ENCODE data around the gene SLC22A13. TPM values are rescaled to one million over a fixed set of nuclear protein-coding genes. Genes with fewer than 3 reads are reported as not detected.

Gene SLC22A13
- total RNA-seq, 1 donor from 2014 or later: 1.2 TPM

GRCh38 chr3:38224357-38224756 is 41.3 kb upstream of the SLC22A13 start:
- Mint-ChIP-seq H3K36me3 (ENCODE audit: unreplicated experiment) (peaks cover 23% of the 10 kb centered on the region), H3K4me1 (ENCODE audit: unreplicated experiment) (peaks cover 23% of the 10 kb centered on the region), H3K27me3 (ENCODE audit: unreplicated experiment) (no peaks in the 10 kb centered on the region), H3K9me3 (ENCODE audit: unreplicated experiment) (peaks cover 3% of the 10 kb centered on the region), H3K27ac (ENCODE audit: unreplicated experiment) (no peak overlapping the region), H3K4me3 (ENCODE audit: unreplicated experiment) (no peak overlapping the region)
- no peak for DNase-seq (ENCODE audit: extremely low spot score, unreplicated experiment)
- TF ChIP-seq CTCF (IDR thresholded peaks at IDR 0.05): no peak

GRCh38 chr3:38226273-38226672 is 39.3 kb upstream of the SLC22A13 start:
- H3K27ac Mint-ChIP-seq (ENCODE audit: unreplicated experiment): peak overlapping the region; percentile 46
- H3K27me3 Mint-ChIP-seq (ENCODE audit: unreplicated experiment): no peaks in the 10 kb centered on the region
- H3K9me3 Mint-ChIP-seq (ENCODE audit: unreplicated experiment): peaks cover 3% of the 10 kb centered on the region
- peaks cover 37% of the 10 kb centered on the region for H3K36me3 Mint-ChIP-seq (ENCODE audit: unreplicated experiment)
- H3K4me3 Mint-ChIP-seq (ENCODE audit: unreplicated experiment): no peak overlapping the region
- no peak for DNase-seq (ENCODE audit: extremely low spot score, unreplicated experiment)
- TF ChIP-seq CTCF (IDR thresholded peaks at IDR 0.05): no peak
- H3K4me1 Mint-ChIP-seq (ENCODE audit: unreplicated experiment): peaks cover 23% of the 10 kb centered on the region

GRCh38 chr3:38227989-38228388 is 37.6 kb upstream of the SLC22A13 start:
- DNase-seq (ENCODE audit: extremely low spot score, unreplicated experiment): no peak
- Mint-ChIP-seq H3K4me3 (ENCODE audit: unreplicated experiment) (no peak overlapping the region), H3K4me1 (ENCODE audit: unreplicated experiment) (peaks cover 23% of the 10 kb centered on the region), H3K27ac (ENCODE audit: unreplicated experiment) (peak overlapping the region; percentile 85), H3K36me3 (ENCODE audit: unreplicated experiment) (peaks cover 42% of the 10 kb centered on the region), H3K9me3 (ENCODE audit: unreplicated experiment) (peaks cover 3% of the 10 kb centered on the region), H3K27me3 (ENCODE audit: unreplicated experiment) (no peaks in the 10 kb centered on the region)
- TF ChIP-seq CTCF (IDR thresholded peaks at IDR 0.05): no peak

GRCh38 chr3:38229036-38229435 is 36.6 kb upstream of the SLC22A13 start:
- Mint-ChIP-seq H3K4me3 (ENCODE audit: unreplicated experiment) (no peak overlapping the region), H3K9me3 (ENCODE audit: unreplicated experiment) (peaks cover 3% of the 10 kb centered on the region), H3K27me3 (ENCODE audit: unreplicated experiment) (no peaks in the 10 kb centered on the region), H3K36me3 (ENCODE audit: unreplicated experiment) (peaks cover 45% of the 10 kb centered on the region), H3K4me1 (ENCODE audit: unreplicated experiment) (peaks cover 23% of the 10 kb centered on the region), H3K27ac (ENCODE audit: unreplicated experiment) (peak overlapping the region; percentile 31)
- no peak for TF ChIP-seq CTCF (IDR thresholded peaks at IDR 0.05)
- DNase-seq (ENCODE audit: extremely low spot score, unreplicated experiment): no peak

- no peaks in the 10 kb centered on the region for H3K27me3 Mint-ChIP-seq (ENCODE audit: unreplicated experiment)
- no peak for TF ChIP-seq CTCF (IDR thresholded peaks at IDR 0.05)
- no peak overlapping the region for H3K4me3 Mint-ChIP-seq (ENCODE audit: unreplicated experiment)
- H3K27ac Mint-ChIP-seq (ENCODE audit: unreplicated experiment): no peak overlapping the region
- peaks cover 10% of the 10 kb centered on the region for H3K4me1 Mint-ChIP-seq (ENCODE audit: unreplicated experiment)
- peaks cover 66% of the 10 kb centered on the region for H3K36me3 Mint-ChIP-seq (ENCODE audit: unreplicated experiment)
- H3K9me3 Mint-ChIP-seq (ENCODE audit: unreplicated experiment): peaks cover 10% of the 10 kb centered on the region
- DNase-seq (ENCODE audit: extremely low spot score, unreplicated experiment): no peak
These were observed 32.9 kb upstream of the SLC22A13 start for GRCh38 chr3:38232701-38233100.

Data from osteocyte (in vitro differentiated cells).